SK-N-SH treated with all-trans-retinoic acid at 6 μM for 48 hours (cell line): Measurements from ENCODE around the gene TTC7B.

ENCODE experiments used
- ATAC-seq: fragments of 200-7000 bp; cut with Tn5 transposase; 3 replicates; pipeline ENCODE4 v1.9.1; 2020; ENCODE audit warnings: mild to moderate bottlenecking, moderate library complexity
- ARNTL ChIP-seq: fragments of 450-650 bp; formaldehyde crosslinking; IDR thresholded peaks from 2 replicates; pipeline ENCODE4 v1.5.0; 2020; ENCODE audit warnings: low read depth, mild to moderate bottlenecking, moderate library complexity, borderline replicate concordance
- BACH2 ChIP-seq: fragments of 250-450 bp; sonication (Bioruptor Pico); IDR thresholded peaks from 2 replicates; pipeline ENCODE4 v1.9.0; 2021; ENCODE audit warnings: mild to moderate bottlenecking, borderline replicate concordance
- CSDC2 ChIP-seq: fragments of 250-450 bp; sonication (Bioruptor Pico); IDR thresholded peaks from 2 replicates; pipeline ENCODE4 v1.5.0; 2020; ENCODE audit warnings: mild to moderate bottlenecking, moderate library complexity
- ESRRG ChIP-seq: fragments of 250-450 bp; sonication (Bioruptor Pico); IDR thresholded peaks from 2 replicates; pipeline ENCODE4 v1.6.1; 2021; ENCODE audit warnings: mild to moderate bottlenecking
- GLIS3 ChIP-seq: fragments of 250-450 bp; sonication (Bioruptor Pico); IDR thresholded peaks from 2 replicates; pipeline ENCODE4 v1.5.0; 2020; ENCODE audit warnings: mild to moderate bottlenecking, moderate library complexity
- ISL1 ChIP-seq: fragments of 250-450 bp; sonication (Bioruptor Pico); IDR thresholded peaks from 2 replicates; pipeline ENCODE4 v2.1.2; 2022; ENCODE audit warnings: mild to moderate bottlenecking, moderate library complexity
- POU6F1 ChIP-seq: fragments of 250-450 bp; sonication (Bioruptor Pico); IDR thresholded peaks from 2 replicates; pipeline ENCODE4 v1.8.0; 2021; ENCODE audit warnings: low read depth, mild to moderate bottlenecking, moderate library complexity, borderline replicate concordance
- PPARA ChIP-seq: fragments of 250-450 bp; sonication (Bioruptor Pico); IDR thresholded peaks from 2 replicates; pipeline ENCODE4 v1.5.0; 2020; ENCODE audit warnings: mild to moderate bottlenecking, borderline replicate concordance
- RARB ChIP-seq: fragments of 250-450 bp; sonication (Bioruptor Pico); IDR thresholded peaks from 2 replicates; pipeline ENCODE4 v1.8.0; 2021; ENCODE audit warnings: mild to moderate bottlenecking, moderate library complexity
- SNAI2 ChIP-seq: fragments of 250-450 bp; sonication (Bioruptor Pico); IDR thresholded peaks from 2 replicates; pipeline ENCODE4 v1.5.0; 2020; ENCODE audit warnings: mild to moderate bottlenecking, moderate library complexity
- TCF4 ChIP-seq: fragments of 250-450 bp; sonication (Bioruptor Pico); IDR thresholded peaks from 2 replicates; pipeline ENCODE4 v1.8.0; 2021; ENCODE audit warnings: mild to moderate bottlenecking, moderate library complexity, borderline replicate concordance
- TOX ChIP-seq: fragments of 250-450 bp; sonication (Bioruptor Pico); IDR thresholded peaks from 2 replicates; pipeline ENCODE4 v1.8.0; 2021; ENCODE audit warnings: mild to moderate bottlenecking, moderate library complexity, borderline replicate concordance
- ZC3H10 ChIP-seq: fragments of 250-450 bp; sonication (Bioruptor Pico); IDR thresholded peaks from 2 replicates; pipeline ENCODE4 v1.5.1; 2021; ENCODE audit warnings: mild to moderate bottlenecking, moderate library complexity
- ZFP3 ChIP-seq: fragments of 250-450 bp; sonication (Bioruptor Pico); IDR thresholded peaks from 2 replicates; pipeline ENCODE4 v1.5.0; 2020; ENCODE audit warnings: mild to moderate bottlenecking, moderate library complexity
- ZFP30 ChIP-seq: fragments of 450-650 bp; formaldehyde crosslinking; IDR thresholded peaks from 2 replicates; pipeline ENCODE4 v1.5.0; 2022; ENCODE audit warnings: mild to moderate bottlenecking, moderate library complexity
- ZNF565 ChIP-seq: fragments of 450-650 bp; formaldehyde crosslinking; conservative IDR thresholded peaks from 2 replicates; pipeline ENCODE4 v1.5.0; 2020; ENCODE audit warnings: low read depth, mild to moderate bottlenecking, moderate library complexity
- ZNF8 ChIP-seq: fragments of 450-650 bp; formaldehyde crosslinking; IDR thresholded peaks from 2 replicates; pipeline ENCODE4 v1.5.0; 2020; ENCODE audit warnings: mild to moderate bottlenecking, moderate library complexity
- TF ChIP-seq, protein P1 (sequence below): fragments of 250-450 bp; sonication (Bioruptor Pico); IDR thresholded peaks from 2 replicates; pipeline ENCODE4 v1.5.1; 2020; ENCODE audit warnings: low read depth, mild to moderate bottlenecking, moderate library complexity
- TF ChIP-seq, protein P2 (sequence below): fragments of 250-450 bp; sonication (Bioruptor Pico); IDR thresholded peaks from 2 replicates; pipeline ENCODE4 v1.5.0; 2020; ENCODE audit warnings: mild to moderate bottlenecking, moderate library complexity
- TF ChIP-seq, protein P3 (sequence below): fragments of 250-450 bp; sonication (Bioruptor Pico); IDR thresholded peaks from 2 replicates; pipeline ENCODE4 v1.8.0; 2020; ENCODE audit warnings: mild to moderate bottlenecking, moderate library complexity, borderline replicate concordance

Gene TTC7B

DNA sequence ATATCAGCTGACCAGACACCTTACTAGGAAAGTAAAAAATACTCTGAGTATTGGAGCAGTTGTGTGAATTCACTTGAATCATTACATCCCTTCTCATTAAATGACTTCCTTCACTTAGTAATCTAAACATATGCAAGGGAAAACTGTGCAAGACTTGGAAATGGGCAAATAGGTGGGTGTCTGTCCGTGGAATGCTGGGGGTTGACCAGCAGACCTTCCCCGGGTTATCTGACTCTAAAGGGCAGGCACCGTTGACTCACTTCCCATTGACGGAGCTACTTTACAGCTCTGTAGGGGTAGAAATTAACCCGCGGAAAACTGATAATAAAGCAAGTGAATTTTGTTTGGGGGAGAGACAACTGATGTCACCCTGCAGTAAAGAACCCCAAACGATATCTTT is 199.3 kb downstream of the TTC7B start:
- no peak for ATAC-seq
- no peak for TF ChIP-seq BACH2 (CRISPR knock-in tag)
- TF ChIP-seq, protein P1, sequence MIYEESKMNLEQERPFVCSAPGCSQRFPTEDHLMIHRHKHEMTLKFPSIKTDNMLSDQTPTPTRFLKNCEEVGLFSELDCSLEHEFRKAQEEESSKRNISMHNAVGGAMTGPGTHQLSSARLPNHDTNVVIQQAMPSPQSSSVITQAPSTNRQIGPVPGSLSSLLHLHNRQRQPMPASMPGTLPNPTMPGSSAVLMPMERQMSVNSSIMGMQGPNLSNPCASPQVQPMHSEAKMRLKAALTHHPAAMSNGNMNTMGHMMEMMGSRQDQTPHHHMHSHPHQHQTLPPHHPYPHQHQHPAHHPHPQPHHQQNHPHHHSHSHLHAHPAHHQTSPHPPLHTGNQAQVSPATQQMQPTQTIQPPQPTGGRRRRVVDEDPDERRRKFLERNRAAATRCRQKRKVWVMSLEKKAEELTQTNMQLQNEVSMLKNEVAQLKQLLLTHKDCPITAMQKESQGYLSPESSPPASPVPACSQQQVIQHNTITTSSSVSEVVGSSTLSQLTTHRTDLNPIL (CRISPR knock-in tag): no peak
- no peak for TF ChIP-seq TOX (CRISPR knock-in tag)
- no peak for TF ChIP-seq ZNF8 (CRISPR knock-in tag)
- TF ChIP-seq ZNF565 (CRISPR knock-in tag): no peak
- TF ChIP-seq ARNTL: no peak
- TF ChIP-seq POU6F1 (CRISPR knock-in tag): no peak
- TF ChIP-seq, all 23 proteins: peak for 0

GRCh38 chr14:90616313-90616712 is 199.9 kb downstream of the TTC7B start:
- TF ChIP-seq ZNF8 (CRISPR knock-in tag): no peak
- TF ChIP-seq PPARA: no peak
- no peak for TF ChIP-seq SNAI2 (CRISPR knock-in tag)
- TF ChIP-seq, protein P1 (CRISPR knock-in tag): no peak
- no peak for TF ChIP-seq ZFP30 (CRISPR knock-in tag)
- no peak for TF ChIP-seq TOX (CRISPR knock-in tag)
- TF ChIP-seq, protein P2, sequence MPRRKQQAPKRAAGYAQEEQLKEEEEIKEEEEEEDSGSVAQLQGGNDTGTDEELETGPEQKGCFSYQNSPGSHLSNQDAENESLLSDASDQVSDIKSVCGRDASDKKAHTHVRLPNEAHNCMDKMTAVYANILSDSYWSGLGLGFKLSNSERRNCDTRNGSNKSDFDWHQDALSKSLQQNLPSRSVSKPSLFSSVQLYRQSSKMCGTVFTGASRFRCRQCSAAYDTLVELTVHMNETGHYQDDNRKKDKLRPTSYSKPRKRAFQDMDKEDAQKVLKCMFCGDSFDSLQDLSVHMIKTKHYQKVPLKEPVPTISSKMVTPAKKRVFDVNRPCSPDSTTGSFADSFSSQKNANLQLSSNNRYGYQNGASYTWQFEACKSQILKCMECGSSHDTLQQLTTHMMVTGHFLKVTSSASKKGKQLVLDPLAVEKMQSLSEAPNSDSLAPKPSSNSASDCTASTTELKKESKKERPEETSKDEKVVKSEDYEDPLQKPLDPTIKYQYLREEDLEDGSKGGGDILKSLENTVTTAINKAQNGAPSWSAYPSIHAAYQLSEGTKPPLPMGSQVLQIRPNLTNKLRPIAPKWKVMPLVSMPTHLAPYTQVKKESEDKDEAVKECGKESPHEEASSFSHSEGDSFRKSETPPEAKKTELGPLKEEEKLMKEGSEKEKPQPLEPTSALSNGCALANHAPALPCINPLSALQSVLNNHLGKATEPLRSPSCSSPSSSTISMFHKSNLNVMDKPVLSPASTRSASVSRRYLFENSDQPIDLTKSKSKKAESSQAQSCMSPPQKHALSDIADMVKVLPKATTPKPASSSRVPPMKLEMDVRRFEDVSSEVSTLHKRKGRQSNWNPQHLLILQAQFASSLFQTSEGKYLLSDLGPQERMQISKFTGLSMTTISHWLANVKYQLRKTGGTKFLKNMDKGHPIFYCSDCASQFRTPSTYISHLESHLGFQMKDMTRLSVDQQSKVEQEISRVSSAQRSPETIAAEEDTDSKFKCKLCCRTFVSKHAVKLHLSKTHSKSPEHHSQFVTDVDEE (CRISPR knock-in tag): no peak
- no peak for TF ChIP-seq ZC3H10
- TF ChIP-seq TCF4: no peak
- no peak for TF ChIP-seq ZFP3 (CRISPR knock-in tag)
- no peak for TF ChIP-seq RARB
- TF ChIP-seq GLIS3 (CRISPR knock-in tag): no peak
- TF ChIP-seq, protein P3, sequence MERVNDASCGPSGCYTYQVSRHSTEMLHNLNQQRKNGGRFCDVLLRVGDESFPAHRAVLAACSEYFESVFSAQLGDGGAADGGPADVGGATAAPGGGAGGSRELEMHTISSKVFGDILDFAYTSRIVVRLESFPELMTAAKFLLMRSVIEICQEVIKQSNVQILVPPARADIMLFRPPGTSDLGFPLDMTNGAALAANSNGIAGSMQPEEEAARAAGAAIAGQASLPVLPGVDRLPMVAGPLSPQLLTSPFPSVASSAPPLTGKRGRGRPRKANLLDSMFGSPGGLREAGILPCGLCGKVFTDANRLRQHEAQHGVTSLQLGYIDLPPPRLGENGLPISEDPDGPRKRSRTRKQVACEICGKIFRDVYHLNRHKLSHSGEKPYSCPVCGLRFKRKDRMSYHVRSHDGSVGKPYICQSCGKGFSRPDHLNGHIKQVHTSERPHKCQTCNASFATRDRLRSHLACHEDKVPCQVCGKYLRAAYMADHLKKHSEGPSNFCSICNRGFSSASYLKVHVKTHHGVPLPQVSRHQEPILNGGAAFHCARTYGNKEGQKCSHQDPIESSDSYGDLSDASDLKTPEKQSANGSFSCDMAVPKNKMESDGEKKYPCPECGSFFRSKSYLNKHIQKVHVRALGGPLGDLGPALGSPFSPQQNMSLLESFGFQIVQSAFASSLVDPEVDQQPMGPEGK (CRISPR knock-in tag): no peak
- TF ChIP-seq POU6F1 (CRISPR knock-in tag): no peak
- no peak for TF ChIP-seq ISL1 (CRISPR knock-in tag)
- TF ChIP-seq ESRRG: no peak
- TF ChIP-seq CSDC2: no peak
- no peak for ATAC-seq

DNA sequence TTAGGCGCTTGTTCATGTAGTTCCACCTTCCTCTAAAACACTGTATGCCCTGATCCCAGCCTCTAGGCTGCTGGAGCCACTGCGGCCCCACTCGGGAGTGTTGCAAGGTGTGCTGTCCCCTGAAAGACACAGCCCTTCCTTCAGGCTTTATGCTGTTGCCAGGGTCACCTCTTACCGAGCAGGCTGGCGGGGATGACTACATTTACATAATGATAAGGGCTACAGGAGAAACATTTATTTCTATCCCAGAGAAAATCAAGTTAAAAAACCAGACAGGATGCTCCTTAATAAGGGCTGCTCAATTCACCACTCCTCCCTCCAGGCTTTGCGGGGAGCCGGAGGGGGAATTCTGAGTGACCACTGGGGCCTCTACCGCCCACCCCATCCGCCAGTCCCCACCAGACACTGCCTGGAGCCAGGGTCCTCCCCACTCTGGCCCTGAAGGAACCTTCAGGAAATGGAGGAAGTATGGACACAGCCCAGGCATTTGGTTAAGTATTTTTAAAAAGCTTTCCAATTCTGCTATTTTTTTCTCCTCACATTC is 200.6 kb downstream of the TTC7B start:
- TF ChIP-seq ZC3H10 (no peak), TCF4 (no peak), CSDC2 (no peak), ZNF565 (CRISPR knock-in tag) (0 out of 2 replicates have a peak, but pooled peaks have one; percentile 4), ZFP30 (CRISPR knock-in tag) (no peak), PPARA (no peak)
- TF ChIP-seq, all 23 proteins: peak for 1
- ATAC-seq: no peak; the same call in 2 of the 3 replicates
